22Rv1 (cell line): ENCODE results near the gene MTFR2.
A peak's percentile ranks its signal among the peaks of the same experiment; 100 is the strongest.
"Not testable (repeated sequence)": the region's sequence is repeated elsewhere in the genome, so short reads cannot be mapped to it uniquely, and the experiment has no call there.

Experiments
- H3K27ac ChIP-seq: fragments of 450-650 bp; 2 replicates; pipeline ENCODE4 v1.5.1; 2017
- ZFX ChIP-seq: fragments of 450-650 bp; IDR thresholded peaks from 2 replicates; pipeline ENCODE4 v1.6.1; 2017; ENCODE audit warnings: antibody characterized with exemption, borderline replicate concordance
- TF ChIP-seq, protein P1 (sequence below): fragments of 450-650 bp; IDR thresholded peaks from 2 replicates; pipeline ENCODE4 v1.5.1; 2017; ENCODE audit warnings: mild to moderate bottlenecking

Gene MTFR2

DNA sequence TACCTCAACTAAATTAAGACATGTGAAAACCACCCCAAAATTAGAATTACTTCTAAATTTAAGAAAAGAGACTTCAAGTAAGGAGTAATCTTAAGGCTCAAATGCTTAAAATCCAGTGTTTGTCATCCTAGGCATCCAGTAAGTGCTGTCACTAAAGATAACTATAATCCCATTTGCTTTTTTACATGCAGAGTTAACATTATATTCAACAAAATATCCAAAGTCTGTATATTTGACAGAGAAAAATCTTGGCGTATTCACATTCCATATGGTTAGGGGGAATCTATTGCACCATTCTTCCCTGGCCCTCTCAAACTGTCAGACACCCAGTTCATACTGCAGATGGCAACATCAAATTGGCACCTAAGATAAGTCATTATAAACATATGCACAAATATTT is 17.4 kb downstream of the MTFR2 start:
- no peak overlapping the region for H3K27ac ChIP-seq
- TF ChIP-seq ZFX, result no peak
- TF ChIP-seq, protein P1, sequence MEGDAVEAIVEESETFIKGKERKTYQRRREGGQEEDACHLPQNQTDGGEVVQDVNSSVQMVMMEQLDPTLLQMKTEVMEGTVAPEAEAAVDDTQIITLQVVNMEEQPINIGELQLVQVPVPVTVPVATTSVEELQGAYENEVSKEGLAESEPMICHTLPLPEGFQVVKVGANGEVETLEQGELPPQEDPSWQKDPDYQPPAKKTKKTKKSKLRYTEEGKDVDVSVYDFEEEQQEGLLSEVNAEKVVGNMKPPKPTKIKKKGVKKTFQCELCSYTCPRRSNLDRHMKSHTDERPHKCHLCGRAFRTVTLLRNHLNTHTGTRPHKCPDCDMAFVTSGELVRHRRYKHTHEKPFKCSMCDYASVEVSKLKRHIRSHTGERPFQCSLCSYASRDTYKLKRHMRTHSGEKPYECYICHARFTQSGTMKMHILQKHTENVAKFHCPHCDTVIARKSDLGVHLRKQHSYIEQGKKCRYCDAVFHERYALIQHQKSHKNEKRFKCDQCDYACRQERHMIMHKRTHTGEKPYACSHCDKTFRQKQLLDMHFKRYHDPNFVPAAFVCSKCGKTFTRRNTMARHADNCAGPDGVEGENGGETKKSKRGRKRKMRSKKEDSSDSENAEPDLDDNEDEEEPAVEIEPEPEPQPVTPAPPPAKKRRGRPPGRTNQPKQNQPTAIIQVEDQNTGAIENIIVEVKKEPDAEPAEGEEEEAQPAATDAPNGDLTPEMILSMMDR, result no peak

DNA sequence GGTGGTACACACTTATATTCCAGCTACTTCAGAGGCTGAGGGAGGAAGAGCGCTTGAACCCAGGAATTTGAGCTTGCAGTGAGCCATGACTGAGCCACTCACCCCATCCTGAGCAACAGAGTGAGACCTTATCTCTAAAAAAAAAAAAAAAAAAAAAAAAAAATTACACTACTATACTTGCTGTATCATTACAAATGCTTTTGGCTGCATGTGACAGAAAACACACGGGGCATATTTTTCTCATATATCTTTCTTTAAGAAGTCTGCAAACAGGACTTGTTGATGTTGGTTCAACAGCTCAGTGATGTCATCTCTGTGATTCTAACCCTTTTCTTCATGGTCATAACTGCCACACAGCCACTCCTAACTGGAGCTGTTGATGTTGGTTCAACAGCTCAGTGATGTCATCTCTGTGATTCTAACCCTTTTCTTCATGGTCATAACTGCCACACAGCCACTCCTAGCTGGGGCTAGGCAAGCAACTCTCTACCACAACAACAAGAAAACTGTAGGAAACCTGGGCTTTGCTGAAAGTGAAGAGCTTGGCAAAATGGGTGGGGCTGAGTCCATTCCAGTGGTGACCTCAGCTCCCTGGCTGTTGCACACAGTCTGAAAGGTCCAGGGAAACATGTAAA is 19.8 kb downstream of the MTFR2 start:
- TF ChIP-seq, protein P1, result no peak
- no peak for TF ChIP-seq ZFX
- H3K27ac ChIP-seq, result no peak overlapping the region; the same call in 1 of the 2 replicates

DNA sequence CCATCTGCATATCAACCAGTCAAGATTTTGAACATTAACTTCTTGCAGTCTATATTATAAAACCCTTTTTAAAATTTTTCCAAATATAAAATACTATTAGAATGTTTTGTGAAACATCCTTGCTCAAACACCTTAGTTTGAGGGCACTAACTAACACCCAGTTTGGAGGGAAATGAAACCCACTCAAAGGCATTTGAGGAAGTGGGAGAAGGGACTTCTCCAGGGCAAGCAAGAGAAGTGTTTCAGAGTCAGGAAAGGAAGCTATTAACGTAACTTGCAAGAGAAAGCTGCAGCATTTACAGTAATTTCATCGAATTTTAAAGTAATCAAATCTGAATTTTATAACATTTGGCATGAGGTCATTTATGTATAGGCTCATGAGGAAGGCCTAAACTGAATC is 21.3 kb downstream of the MTFR2 start:
- TF ChIP-seq, protein P1, result no peak
- TF ChIP-seq ZFX, result no peak
- H3K27ac ChIP-seq, result no peak overlapping the region

DNA sequence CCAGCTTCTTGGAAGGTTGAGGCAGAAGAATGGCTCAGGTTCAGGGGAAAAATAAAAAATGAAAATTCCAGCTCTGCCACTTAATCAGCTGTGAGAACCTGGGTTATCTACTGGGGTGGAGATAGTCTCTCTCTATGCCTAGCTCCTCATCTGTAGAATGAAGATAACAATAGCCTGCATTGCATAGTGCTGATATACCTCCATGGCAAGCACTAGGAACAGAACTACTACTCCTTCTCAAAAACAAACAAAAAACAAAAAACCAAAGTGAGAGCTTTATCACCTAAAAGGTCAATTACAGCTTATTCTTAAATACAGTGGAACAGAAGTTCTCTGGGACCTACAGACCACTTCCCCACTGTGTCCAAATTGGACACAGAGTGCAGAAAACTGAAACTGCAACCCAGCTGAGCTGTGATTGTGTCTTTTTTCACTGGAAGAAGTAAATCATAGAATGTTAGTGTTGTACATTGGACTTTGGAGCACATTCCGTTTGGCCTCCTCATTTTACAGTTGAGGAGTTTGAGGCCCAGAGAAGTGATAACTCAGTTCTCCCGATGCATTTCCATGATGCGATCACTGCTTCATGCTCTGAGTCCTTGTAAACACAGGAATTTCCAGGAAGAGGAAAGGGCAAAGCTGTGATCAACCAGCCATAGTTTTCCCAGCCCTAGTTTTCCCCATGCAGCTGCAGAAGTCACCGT is 23.3 kb downstream of the MTFR2 start:
- no peak for TF ChIP-seq ZFX
- TF ChIP-seq, protein P1, result no peak
- H3K27ac ChIP-seq, result no peak overlapping the region

DNA sequence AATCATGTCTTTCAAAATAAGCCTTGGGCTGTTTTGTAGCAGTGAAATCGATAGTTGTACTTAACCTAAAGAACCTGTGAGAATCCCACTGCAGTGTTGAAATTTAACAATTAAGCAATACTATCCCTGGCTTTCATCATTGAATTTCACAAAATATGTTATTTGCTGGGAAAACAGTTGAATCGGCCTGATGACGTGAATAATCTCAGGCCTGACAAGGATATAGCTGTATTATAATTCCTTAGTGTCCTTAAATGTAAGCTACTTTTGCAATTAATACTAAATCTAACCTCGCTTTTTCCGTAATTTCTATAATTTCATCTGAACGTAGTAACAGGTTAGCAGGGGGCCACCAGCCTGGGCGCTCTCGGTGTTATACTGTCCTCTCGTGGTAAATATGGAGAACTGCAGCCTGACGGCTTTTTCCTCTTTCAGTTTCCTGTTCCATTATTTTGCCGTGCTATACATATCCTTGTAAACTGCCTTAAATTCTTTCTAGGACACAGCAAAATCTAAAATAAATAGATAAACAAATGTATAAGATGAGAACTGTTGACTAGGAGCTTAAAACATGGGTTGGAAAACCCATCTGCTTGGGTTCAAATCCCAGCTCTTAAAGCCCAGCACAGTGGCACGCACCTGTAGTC is 24.0 kb downstream of the MTFR2 start:
- H3K27ac ChIP-seq, result no peak overlapping the region
- TF ChIP-seq, protein P1, result peak; percentile 100
- TF ChIP-seq ZFX, result no peak

DNA sequence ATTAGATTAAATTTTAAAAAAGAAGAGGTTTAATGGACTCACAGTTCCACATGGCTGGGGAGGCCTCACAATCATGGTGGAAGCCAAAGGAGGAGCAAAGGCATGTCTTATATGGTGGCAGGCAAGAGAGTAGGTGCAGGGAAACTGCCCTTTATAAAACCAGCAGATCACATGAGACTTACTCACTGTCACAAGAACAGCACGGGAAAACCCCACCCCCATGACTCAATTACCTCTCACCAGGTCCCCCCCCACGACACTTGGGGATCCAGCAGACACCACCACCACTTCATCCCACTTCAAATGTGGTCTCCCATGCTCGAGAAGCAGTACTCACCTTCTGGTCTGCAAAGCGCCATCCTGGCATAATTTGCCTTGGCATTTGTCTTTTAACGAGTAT is 24.6 kb downstream of the MTFR2 start:
- no peak overlapping the region for H3K27ac ChIP-seq
- TF ChIP-seq, protein P1, result no peak
- no peak for TF ChIP-seq ZFX

DNA sequence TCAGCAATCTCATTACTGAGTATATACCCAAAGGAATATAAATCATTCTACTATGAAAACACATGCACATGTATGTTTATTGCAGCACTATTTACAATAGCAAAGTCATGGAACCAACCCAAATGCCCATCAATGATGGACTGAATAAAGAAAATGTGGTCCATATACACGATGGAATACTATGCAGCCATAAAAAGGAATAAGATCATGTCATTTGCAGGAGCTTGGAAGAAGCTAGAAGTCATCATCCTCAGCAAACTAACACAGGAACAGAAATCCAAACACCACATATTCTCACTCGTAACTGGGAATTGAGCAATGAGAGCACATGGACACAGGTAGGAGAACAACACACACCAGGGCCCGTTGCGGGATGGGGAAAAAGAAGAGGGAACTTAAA is 25.1 kb downstream of the MTFR2 start:
- not testable (repeated sequence) for H3K27ac ChIP-seq
